GM10266 (cell line): Measurements from ENCODE around the gene MIPEP.
"Not testable (repeated sequence)": the region's sequence is repeated elsewhere in the genome, so short reads cannot be mapped to it uniquely, and the experiment has no call there.

Source experiments
- DNase-seq: peaks from one replicate; pipeline ENCODE4 v3.0.0; 2012; ENCODE audit errors: extremely low spot score
- TF ChIP-seq, protein P1 (sequence below): IDR thresholded peaks from 2 replicates; pipeline ENCODE4 v1.5.1; 2012; ENCODE audit warnings: mild to moderate bottlenecking, low read depth; ENCODE audit not compliant: control insufficient read depth, insufficient read depth; ENCODE audit errors: missing control alignments

Gene MIPEP

DNA sequence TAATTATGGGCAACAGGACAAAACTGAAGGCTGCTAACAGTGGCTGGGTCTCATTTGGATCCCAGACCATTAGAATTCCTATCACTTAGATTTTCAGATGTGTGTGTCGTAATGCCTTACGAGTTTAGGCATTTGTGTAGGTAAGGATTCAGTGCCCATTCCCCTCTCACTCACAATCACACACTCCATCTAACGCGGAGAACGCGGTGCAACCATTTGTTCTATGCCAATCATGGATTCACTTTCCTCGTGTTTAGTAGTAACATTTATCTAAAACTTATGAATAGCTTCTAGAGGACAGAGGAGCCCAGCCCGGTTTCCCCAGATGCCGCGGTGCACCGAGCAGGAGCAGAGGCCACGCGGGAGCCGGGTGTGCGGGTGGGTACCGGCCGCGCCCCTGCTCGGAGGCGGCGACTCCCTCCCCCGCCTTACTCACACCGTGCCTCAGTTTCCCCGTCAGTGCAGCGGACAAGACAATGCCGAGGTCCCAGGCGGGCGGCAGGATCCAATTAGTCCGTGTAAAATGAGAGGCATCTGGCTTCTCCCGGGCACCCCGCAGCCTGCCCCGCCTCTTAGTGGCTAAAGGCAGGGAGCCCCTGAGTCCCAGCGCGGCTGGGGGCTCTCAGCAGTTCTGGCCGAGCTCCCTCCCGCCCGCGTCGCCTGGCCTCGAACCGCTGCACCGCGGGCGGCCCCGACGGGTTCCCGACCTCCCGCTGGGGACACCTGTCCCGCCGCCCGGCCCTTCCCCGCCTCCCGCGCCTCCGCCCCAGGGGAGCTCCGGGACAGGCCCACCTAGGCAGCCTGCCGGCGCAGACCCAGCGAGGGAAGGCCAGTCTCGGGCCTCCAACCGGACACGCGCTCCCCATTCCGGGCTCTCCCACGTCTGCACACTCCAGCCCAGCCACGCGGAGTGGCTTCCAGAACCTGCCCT, 14.0 kb upstream of the MIPEP start:
- peak; percentile 18 for DNase-seq

DNA sequence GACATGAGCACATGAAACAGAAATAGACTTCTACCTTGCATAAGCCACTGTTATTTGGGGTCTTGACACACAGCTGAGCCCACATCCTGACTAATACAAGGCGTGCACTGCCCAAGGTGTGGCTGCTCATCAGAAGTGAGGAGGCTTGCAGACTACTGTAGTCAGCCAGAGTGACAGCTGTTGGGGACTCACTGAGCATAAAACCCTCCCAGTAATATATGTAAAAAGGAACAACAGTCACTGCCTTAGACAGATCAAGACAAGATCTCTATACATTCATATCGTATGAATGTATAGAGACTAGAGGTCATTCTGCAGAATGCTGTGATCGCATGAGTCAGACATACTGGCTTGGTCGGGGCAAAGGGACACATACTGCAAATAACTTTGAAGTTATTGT, 12.2 kb upstream of the MIPEP start:
- DNase-seq: no peak
- TF ChIP-seq, protein P1, sequence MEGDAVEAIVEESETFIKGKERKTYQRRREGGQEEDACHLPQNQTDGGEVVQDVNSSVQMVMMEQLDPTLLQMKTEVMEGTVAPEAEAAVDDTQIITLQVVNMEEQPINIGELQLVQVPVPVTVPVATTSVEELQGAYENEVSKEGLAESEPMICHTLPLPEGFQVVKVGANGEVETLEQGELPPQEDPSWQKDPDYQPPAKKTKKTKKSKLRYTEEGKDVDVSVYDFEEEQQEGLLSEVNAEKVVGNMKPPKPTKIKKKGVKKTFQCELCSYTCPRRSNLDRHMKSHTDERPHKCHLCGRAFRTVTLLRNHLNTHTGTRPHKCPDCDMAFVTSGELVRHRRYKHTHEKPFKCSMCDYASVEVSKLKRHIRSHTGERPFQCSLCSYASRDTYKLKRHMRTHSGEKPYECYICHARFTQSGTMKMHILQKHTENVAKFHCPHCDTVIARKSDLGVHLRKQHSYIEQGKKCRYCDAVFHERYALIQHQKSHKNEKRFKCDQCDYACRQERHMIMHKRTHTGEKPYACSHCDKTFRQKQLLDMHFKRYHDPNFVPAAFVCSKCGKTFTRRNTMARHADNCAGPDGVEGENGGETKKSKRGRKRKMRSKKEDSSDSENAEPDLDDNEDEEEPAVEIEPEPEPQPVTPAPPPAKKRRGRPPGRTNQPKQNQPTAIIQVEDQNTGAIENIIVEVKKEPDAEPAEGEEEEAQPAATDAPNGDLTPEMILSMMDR: no peak

More for the DNA sequence above, 14.0 kb upstream of the MIPEP start:
- TF ChIP-seq, protein P1: no peak

DNA sequence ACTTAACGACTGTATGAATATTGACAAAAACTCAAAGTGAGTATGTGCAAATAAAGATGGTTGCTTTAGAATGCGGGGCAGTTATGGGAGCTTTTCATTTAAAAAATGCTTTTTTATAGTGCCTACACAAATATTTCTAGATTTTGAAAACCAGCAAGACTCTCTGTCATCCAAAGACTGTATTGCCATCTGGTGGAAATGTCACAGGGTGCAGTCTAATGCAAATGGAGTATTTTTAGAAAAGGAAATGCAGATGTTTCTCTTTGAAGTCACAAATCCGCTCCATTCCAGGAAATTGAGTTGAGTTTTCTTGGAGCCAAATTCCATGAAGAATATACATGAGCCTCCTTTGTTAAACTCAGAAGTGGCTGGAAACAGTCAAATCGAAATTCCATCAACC, 10.4 kb upstream of the MIPEP start:
- DNase-seq: peak; percentile 36
- TF ChIP-seq, protein P1: peak; percentile 62

DNA sequence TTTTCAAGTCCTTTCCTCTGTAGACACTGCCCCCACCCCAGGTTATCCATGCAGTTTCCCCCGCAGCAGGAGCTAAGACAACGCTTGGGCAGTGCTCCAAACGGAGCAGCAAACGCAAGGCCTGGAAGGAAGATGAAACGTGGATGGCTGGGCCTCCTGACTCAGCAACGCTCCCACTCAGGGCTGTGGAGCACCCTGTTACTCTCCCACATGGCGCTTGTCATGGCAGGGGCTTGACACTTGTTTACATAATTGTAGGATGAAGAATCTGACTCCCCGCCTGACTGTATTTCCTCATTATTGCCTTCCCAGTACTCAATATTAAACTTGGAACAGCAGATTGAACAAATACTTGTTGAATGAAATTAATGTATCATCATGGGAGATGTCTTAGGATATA, 8.9 kb upstream of the MIPEP start:
- TF ChIP-seq, protein P1: no peak
- no peak for DNase-seq

DNA sequence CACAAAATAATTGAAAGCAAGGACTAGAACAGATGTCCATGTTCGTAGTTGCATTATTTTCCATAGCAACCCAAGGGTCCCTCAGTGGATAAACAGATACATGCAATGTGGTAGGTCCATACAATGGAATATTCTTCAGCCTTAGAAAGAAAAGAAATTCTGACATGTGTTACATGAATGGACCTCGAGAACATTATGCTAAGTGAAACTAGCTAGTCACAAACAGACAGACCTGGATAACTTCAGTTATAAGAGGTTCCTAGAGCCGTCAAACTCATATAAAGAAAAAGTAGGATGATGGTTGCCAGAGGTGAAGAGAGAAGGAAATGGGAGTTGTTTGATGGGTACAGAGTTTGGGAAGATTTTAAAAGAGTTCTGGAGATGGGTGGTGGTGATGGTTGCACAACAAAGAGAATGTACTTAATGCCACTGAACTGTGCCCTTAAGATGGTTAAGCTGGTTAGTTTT, 8.3 kb upstream of the MIPEP start, which contains the start of gene C1QTNF9B:
Gene C1QTNF9B, minus strand, starts transcription at position 51 of the 468 bp plus-strand sequence.
- not testable (repeated sequence) for DNase-seq

DNA sequence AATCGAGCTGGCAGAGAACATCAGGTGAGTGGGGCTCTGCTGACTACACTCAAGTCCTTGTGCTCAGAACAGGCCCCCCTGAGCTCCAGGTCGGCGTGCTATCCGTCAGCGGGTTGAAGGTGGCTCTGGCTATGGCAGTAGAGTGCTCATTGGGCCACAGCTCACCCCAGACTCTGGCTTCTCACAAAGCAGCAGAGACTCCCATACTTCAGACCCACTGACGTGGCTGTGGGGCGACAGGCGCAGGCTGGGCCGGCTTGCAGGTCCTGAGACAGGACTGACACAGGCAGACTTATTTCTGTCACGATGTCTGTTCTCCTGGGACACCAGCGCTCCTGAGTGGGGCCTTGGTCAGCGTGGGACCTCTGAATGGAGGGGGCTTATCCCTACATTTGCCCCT, 5.5 kb upstream of the MIPEP start:
- DNase-seq: not testable (repeated sequence)

DNA sequence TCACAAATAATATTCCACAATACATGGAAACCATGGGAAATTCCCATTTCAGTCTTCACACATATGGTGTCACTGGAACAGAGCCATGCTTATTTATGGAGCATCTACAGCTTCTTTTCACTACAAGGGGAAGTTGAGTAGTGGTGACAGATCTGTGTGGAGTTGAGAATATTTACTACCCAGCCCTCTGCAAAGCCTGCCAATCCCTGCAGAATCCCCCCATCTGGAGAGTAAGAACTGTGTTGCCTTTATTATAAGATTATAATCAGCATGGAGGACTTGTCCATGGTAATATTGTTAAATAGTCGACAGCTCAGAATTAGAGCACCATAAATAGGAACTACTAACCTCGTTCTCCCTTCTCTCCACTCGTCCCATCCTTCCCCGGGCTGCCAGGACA, 4.6 kb upstream of the MIPEP start:
- not testable (repeated sequence) for DNase-seq

DNA sequence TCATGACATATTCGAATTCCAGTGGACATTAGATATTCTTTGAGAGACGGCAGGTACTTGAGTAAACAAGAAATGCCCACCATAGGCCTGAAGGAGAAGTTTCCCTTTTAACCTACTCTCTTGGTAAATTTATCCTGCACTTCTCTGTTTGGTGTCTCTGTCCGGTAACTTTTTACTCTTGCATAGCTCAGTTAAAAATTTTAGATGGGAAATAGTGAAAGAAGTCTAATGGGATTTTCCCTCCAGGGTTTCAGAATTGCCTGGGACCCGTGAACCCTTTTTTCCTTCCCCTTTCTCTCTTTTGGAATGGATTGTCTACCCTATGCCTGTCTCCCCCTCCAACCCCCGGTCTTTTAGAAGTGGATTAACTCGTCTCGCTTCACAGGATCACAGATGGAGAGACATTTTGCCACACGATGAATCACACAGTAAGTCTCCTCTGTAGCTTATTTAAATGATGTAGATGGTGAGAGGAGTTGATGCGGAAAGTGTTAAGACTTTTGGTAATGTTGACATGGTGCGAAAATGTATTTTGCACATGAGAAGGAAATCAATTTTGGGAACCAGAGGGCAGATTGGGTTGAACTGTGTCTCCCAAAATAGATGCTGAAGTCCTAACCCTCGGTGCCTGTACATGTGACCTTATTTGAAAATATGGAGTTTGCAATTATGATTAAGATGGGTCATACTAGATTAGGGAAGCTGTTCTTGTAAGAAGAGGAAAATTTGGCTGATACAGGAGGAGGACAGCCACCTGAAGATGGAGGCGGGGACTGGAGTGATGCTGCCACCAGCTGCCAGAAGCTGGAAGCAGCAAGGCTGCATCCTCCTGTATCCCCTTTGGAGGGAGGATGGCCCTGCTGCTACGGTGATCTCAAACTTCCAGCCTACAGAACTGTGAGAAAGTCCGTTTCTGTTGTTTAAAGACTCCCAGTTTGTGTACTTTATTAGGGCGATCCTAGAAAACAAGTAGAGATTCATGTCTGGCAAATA, 711 bp upstream of the MIPEP start:
- DNase-seq: peak; percentile 35
- TF ChIP-seq, protein P1: peak; percentile 46

DNA sequence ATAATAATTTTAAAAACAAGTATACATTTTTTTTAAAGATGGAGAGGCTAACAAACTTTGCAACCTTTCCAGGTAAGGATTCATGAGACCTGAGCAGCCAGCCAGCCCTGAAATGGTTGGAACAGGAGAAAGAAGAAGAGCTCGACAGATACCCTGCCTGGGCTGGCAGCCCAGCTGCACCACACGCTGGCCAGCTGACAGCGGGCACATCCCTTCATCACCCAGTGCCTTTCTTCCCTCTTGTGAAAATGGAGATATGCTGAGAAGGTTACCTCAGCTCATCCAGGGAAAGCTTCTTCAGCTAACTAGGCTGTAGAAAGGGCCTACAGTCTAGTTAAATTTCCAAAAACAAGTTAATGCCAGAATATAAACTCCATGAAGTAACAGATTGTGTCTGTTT, 4.8 kb downstream of the MIPEP start:
- DNase-seq: not testable (repeated sequence)
